Glutamatergic neuron (in vitro differentiated cells): ENCODE data around the gene LIN37. TPM values are rescaled to one million over a fixed set of nuclear protein-coding genes. Genes with fewer than 3 reads are reported as not detected.
"Not testable (repeated sequence)": the region's sequence is repeated elsewhere in the genome, so short reads cannot be mapped to it uniquely, and the experiment has no call there.

Experiments
- DNase-seq: peaks from one replicate; pipeline ENCODE4 v3.0.0; 2022
- H3K27ac Mint-ChIP-seq: one replicate; pipeline ENCODE4 v1.8.0; 2020; ENCODE audit warnings: mild to moderate bottlenecking, mixed read lengths, inconsistent platforms; ENCODE audit not compliant: unreplicated experiment
- H3K27me3 Mint-ChIP-seq: one replicate; pipeline ENCODE4 v1.8.0; 2020; ENCODE audit warnings: mild to moderate bottlenecking, moderate library complexity, mixed read lengths, inconsistent platforms; ENCODE audit not compliant: unreplicated experiment
- H3K36me3 Mint-ChIP-seq: one replicate; pipeline ENCODE4 v1.8.0; 2020; ENCODE audit warnings: mild to moderate bottlenecking, mixed read lengths, inconsistent platforms; ENCODE audit not compliant: unreplicated experiment
- H3K4me1 Mint-ChIP-seq: one replicate; pipeline ENCODE4 v1.8.0; 2020; ENCODE audit warnings: mild to moderate bottlenecking, low read depth, mixed read lengths, inconsistent platforms; ENCODE audit not compliant: unreplicated experiment
- H3K4me3 Mint-ChIP-seq: one replicate; pipeline ENCODE4 v1.8.0; 2020; ENCODE audit warnings: mild to moderate bottlenecking, mixed read lengths, inconsistent platforms; ENCODE audit not compliant: unreplicated experiment
- H3K9me3 Mint-ChIP-seq: one replicate; pipeline ENCODE4 v1.8.0; 2020; ENCODE audit warnings: mild to moderate bottlenecking, moderate library complexity, mixed read lengths, inconsistent platforms; ENCODE audit not compliant: unreplicated experiment
- CTCF ChIP-seq: fragments of 200-600 bp; sonication (generic); IDR thresholded peaks from one replicate; pipeline ENCODE4 v1.5.0; 2021; ENCODE audit not compliant: partially characterized antibody, unreplicated experiment
- total RNA-seq: library from RNA; stranded (reverse); fragmentation: NEBNext Ultra II Directional; extraction: Animal tissue kit (Norgen Biotek cat#: 25700); gene quantifications from one replicate; pipeline ENCODE4 v1.2.1, GENCODE V29; 2021; ENCODE audit not compliant: unreplicated experiment

Gene LIN37
- total RNA-seq, 1 donor from 2014 or later = 29.8 TPM

DNA sequence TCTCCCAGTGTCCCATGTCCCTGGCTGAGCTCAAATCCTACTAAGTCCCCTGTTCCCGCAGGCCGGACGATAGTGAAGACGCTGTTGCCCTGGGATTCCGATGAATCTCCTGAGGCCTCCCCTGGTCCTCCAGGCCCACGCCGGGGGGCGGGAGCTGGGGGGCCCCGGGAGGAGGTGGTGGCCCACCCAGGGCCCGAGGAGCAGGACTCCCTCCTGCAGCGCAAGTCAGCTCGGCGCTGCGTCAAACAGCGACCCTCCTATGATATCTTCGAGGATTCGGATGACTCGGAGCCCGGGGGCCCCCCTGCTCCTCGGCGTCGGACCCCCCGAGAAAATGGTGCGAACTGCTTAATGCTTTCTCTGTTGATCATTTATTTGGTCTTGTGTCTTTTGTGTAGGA is 24.7 kb upstream of the LIN37 start:
- Mint-ChIP-seq H3K9me3 (peaks cover 9% of the 10 kb centered on the region), H3K27ac (no peak overlapping the region), H3K36me3 (peaks cover 4% of the 10 kb centered on the region), H3K4me1 (peaks cover 5% of the 10 kb centered on the region), H3K4me3 (no peak overlapping the region), H3K27me3 (peaks cover 5% of the 10 kb centered on the region)
- no peak for TF ChIP-seq CTCF
- no peak for DNase-seq

DNA sequence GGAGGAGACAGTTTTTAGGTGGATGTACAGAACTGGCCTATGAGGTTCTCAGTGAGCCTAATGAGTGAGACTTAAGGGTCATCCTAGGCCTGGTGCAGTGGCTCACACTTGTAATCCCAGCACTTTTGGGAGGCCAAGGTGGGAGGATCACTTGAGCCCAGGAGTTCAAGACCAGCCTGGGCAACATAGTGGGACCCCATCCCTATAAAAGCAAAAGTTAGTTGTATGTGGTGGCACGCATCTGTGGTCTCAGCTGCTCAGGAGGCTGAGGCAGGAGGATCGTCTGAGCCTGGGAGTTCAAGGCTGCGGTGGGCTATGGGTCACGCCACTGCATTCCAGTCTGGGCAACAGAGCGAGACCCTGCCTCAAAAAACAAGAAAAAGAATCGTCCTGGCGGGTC is 24.2 kb upstream of the LIN37 start:
- H3K36me3 Mint-ChIP-seq, H3K4me3 Mint-ChIP-seq, H3K27me3 Mint-ChIP-seq, H3K9me3 Mint-ChIP-seq, H3K27ac Mint-ChIP-seq, DNase-seq, H3K4me1 Mint-ChIP-seq: not testable (repeated sequence)

DNA sequence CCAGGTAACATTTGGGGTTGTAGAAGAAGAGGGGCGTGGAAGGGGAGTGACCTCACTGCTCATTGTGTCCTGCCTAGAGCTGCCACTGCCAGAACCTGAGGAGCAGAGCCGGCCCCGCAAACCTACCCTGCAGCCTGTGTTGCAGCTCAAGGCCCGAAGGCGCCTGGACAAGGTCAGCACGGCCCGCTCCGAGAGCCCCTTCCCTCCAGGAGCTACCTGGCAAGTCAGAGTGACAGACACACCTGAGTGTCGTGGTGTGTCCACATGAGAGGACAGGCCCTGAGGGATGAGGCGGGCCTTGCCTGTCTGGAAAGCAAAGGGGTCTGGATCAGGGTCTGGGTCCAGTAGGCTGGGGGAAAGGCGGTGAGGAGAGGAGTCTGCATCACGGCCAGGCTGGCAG is 23.8 kb upstream of the LIN37 start:
- peaks cover 2% of the 10 kb centered on the region for H3K4me1 Mint-ChIP-seq
- no peak overlapping the region for H3K27ac Mint-ChIP-seq
- peaks cover 9% of the 10 kb centered on the region for H3K9me3 Mint-ChIP-seq
- no peak for DNase-seq
- H3K27me3 Mint-ChIP-seq = peaks cover 4% of the 10 kb centered on the region
- TF ChIP-seq CTCF = no peak
- H3K4me3 Mint-ChIP-seq = no peak overlapping the region
- H3K36me3 Mint-ChIP-seq = peaks cover 4% of the 10 kb centered on the region

DNA sequence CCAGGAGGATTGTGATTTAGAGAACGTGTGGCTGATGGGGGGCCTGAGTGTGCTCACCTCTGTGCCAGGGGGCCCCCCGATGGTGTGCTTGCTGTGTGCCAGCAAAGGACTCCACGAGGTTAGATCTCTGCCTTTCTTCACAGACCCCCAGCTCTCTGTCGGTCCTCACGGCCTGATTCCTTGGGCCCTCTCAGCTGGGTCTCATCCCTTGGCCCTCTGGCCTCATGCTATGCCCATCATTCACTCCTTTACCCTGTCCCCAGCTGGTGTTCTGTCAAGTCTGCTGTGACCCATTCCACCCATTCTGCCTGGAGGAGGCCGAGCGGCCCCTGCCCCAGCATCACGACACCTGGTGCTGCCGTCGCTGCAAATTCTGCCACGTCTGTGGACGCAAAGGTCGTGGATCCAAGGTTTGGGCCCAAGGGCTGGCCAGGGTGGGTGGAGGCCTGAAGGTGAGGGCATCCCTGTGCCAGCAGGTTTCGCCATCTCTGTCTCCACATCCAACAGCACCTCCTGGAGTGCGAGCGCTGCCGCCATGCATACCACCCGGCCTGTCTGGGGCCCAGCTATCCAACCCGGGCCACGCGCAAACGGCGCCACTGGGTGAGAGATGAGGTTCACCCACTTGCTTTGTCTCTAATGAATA is 23.0 kb upstream of the LIN37 start:
- no peak overlapping the region for H3K27ac Mint-ChIP-seq
- H3K27me3 Mint-ChIP-seq = peaks cover 4% of the 10 kb centered on the region
- H3K4me1 Mint-ChIP-seq = no peaks in the 10 kb centered on the region
- no peak for DNase-seq
- H3K9me3 Mint-ChIP-seq = peaks cover 9% of the 10 kb centered on the region
- H3K36me3 Mint-ChIP-seq = peaks cover under 1% of the 10 kb centered on the region
- TF ChIP-seq CTCF = no peak
- H3K4me3 Mint-ChIP-seq = no peak overlapping the region

GRCh38 chr19:35727053-35727955 is 21.1 kb upstream of the LIN37 start:
- no peak for DNase-seq
- Mint-ChIP-seq H3K27ac (no peak overlapping the region), H3K9me3 (peaks cover 9% of the 10 kb centered on the region), H3K4me3 (no peak overlapping the region), H3K36me3 (no peaks in the 10 kb centered on the region), H3K4me1 (no peaks in the 10 kb centered on the region), H3K27me3 (peaks cover 4% of the 10 kb centered on the region)
- no peak for TF ChIP-seq CTCF
